Loucy (cell line): ENCODE results near the gene SPOCK1.

Source experiments
- H2AFZ ChIP-seq: fragments of 200-600 bp; sonication (generic); 2 replicates; pipeline ENCODE4 v1.6.0; 2016; ENCODE audit warnings: antibody characterized with exemption, mild to moderate bottlenecking, low read length, moderate library complexity
- H3F3A ChIP-seq: fragments of 200-600 bp; 2 replicates; pipeline ENCODE4 v1.6.0; 2016; ENCODE audit warnings: antibody characterized with exemption, low read depth, mild to moderate bottlenecking
- H3K27me3 ChIP-seq: fragments of 200-600 bp; sonication (generic); 2 replicates; pipeline ENCODE4 v1.6.1; 2014; ENCODE audit warnings: low read length, mild to moderate bottlenecking; ENCODE audit not compliant: insufficient read depth, poor library complexity, severe bottlenecking
- H3K36me3 ChIP-seq: fragments of 200-600 bp; sonication (generic); 2 replicates; pipeline ENCODE4 v1.6.1; 2016; ENCODE audit warnings: low read length; ENCODE audit not compliant: insufficient read depth
- H3K4me1 ChIP-seq: fragments of 200-600 bp; sonication (generic); 2 replicates; pipeline ENCODE4 v1.5.1; 2014; ENCODE audit warnings: low read length, mild to moderate bottlenecking; ENCODE audit not compliant: insufficient read depth, poor library complexity, severe bottlenecking
- H3K4me2 ChIP-seq: fragments of 200-600 bp; sonication (generic); 2 replicates; pipeline ENCODE4 v1.6.0; 2014; ENCODE audit warnings: antibody characterized with exemption, low read length, low read depth, mild to moderate bottlenecking; ENCODE audit not compliant: poor library complexity, severe bottlenecking
- H3K4me3 ChIP-seq: fragments of 200-600 bp; sonication (generic); 2 replicates; pipeline ENCODE4 v1.5.1; 2014; ENCODE audit warnings: low read length, mild to moderate bottlenecking, mixed read lengths; ENCODE audit not compliant: poor library complexity, severe bottlenecking
- H3K79me2 ChIP-seq: fragments of 200-600 bp; sonication (generic); 2 replicates; pipeline ENCODE4 v1.6.1; 2014; ENCODE audit warnings: low read length; ENCODE audit not compliant: insufficient read depth
- H3K9ac ChIP-seq: fragments of 200-600 bp; sonication (generic); 2 replicates; pipeline ENCODE4 v1.6.0; 2014; ENCODE audit warnings: mild to moderate bottlenecking, low read depth, low read length, moderate library complexity; ENCODE audit not compliant: poor library complexity, severe bottlenecking
- H3K9me2 ChIP-seq: fragments of 200-600 bp; sonication (generic); replicated peaks from 2 replicates; pipeline ENCODE4 v1.6.1; 2016; ENCODE audit warnings: low read depth, low read length, mixed read lengths
- H3K9me3 ChIP-seq: fragments of 200-600 bp; sonication (generic); 2 replicates; pipeline ENCODE4 v1.6.1; 2014; ENCODE audit warnings: mild to moderate bottlenecking, antibody characterized with exemption, low read length, low read depth; ENCODE audit not compliant: insufficient read depth
- H4K20me1 ChIP-seq: fragments of 200-600 bp; sonication (generic); 2 replicates; pipeline ENCODE4 v1.6.0; 2014; ENCODE audit warnings: antibody characterized with exemption, low read length, mild to moderate bottlenecking; ENCODE audit not compliant: insufficient read depth, poor library complexity, severe bottlenecking
- EZH2phosphoT487 ChIP-seq: fragments of 200-600 bp; IDR thresholded peaks from 2 replicates; pipeline ENCODE4 v1.6.1; 2018; ENCODE audit warnings: antibody characterized with exemption, mild to moderate bottlenecking, moderate library complexity, borderline replicate concordance
- TF ChIP-seq, protein P1 (sequence below): fragments of 200-600 bp; sonication (generic); conservative IDR thresholded peaks from 2 replicates; pipeline ENCODE4 v1.5.1; 2014; ENCODE audit warnings: mild to moderate bottlenecking, antibody characterized with exemption, low read length

SPOCK1 gene

DNA sequence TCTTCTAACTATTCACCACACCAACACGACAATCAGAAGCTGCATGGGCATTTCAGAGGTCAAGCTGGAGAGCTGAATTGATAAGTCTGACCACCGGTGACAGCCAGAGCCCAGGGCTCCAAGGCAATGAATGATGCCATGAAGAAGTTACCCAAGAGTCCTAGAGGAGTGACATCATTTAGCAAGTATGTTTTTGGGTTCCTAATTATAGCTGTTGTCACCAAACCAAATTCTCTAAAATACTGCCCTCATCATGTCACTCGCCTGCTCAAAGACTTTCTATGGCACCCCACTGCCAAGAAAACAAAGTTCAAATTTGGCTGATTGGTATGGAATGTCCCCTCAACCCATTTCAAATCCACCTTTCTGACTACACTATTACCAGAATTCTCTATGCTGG, 235.1 kb downstream of the SPOCK1 start:
- H3K36me3 ChIP-seq, result no peaks in the 10 kb centered on the region
- H4K20me1 ChIP-seq, result no peaks in the 10 kb centered on the region
- no peaks in the 10 kb centered on the region for H3F3A ChIP-seq
- H3K9me2 ChIP-seq, result no peaks in the 10 kb centered on the region
- no peak overlapping the region for H3K4me3 ChIP-seq
- H3K9ac ChIP-seq, result no peak overlapping the region
- TF ChIP-seq EZH2phosphoT487, result no peak
- TF ChIP-seq, protein P1, sequence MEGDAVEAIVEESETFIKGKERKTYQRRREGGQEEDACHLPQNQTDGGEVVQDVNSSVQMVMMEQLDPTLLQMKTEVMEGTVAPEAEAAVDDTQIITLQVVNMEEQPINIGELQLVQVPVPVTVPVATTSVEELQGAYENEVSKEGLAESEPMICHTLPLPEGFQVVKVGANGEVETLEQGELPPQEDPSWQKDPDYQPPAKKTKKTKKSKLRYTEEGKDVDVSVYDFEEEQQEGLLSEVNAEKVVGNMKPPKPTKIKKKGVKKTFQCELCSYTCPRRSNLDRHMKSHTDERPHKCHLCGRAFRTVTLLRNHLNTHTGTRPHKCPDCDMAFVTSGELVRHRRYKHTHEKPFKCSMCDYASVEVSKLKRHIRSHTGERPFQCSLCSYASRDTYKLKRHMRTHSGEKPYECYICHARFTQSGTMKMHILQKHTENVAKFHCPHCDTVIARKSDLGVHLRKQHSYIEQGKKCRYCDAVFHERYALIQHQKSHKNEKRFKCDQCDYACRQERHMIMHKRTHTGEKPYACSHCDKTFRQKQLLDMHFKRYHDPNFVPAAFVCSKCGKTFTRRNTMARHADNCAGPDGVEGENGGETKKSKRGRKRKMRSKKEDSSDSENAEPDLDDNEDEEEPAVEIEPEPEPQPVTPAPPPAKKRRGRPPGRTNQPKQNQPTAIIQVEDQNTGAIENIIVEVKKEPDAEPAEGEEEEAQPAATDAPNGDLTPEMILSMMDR, result no peak
- no peaks in the 10 kb centered on the region for H3K9me3 ChIP-seq
- no peak overlapping the region for H3K4me2 ChIP-seq
- no peaks in the 10 kb centered on the region for H3K79me2 ChIP-seq
- no peaks in the 10 kb centered on the region for H3K27me3 ChIP-seq
- no peak overlapping the region for H2AFZ ChIP-seq
- no peaks in the 10 kb centered on the region for H3K4me1 ChIP-seq

GRCh38 chr5:137263371-137264005, 235.6 kb downstream of the SPOCK1 start:
- no peaks in the 10 kb centered on the region for H3F3A ChIP-seq
- no peak overlapping the region for H3K9ac ChIP-seq
- no peaks in the 10 kb centered on the region for H3K9me2 ChIP-seq
- no peak overlapping the region for H3K4me2 ChIP-seq
- H4K20me1 ChIP-seq, result no peaks in the 10 kb centered on the region
- H2AFZ ChIP-seq, result no peak overlapping the region
- H3K36me3 ChIP-seq, result no peaks in the 10 kb centered on the region
- H3K9me3 ChIP-seq, result no peaks in the 10 kb centered on the region
- no peak overlapping the region for H3K4me3 ChIP-seq
- H3K4me1 ChIP-seq, result no peaks in the 10 kb centered on the region
- no peaks in the 10 kb centered on the region for H3K27me3 ChIP-seq
- TF ChIP-seq, protein P1, result no peak
- no peak for TF ChIP-seq EZH2phosphoT487
- H3K79me2 ChIP-seq, result no peaks in the 10 kb centered on the region

GRCh38 chr5:137262818-137263217, 236.3 kb downstream of the SPOCK1 start:
- H3K9ac ChIP-seq, result no peak overlapping the region
- H4K20me1 ChIP-seq, result no peaks in the 10 kb centered on the region
- no peaks in the 10 kb centered on the region for H3F3A ChIP-seq
- H3K27me3 ChIP-seq, result no peaks in the 10 kb centered on the region
- no peaks in the 10 kb centered on the region for H3K9me3 ChIP-seq
- no peak overlapping the region for H3K4me3 ChIP-seq
- no peak for TF ChIP-seq EZH2phosphoT487
- TF ChIP-seq, protein P1, result no peak
- no peak overlapping the region for H3K4me2 ChIP-seq
- no peak overlapping the region for H2AFZ ChIP-seq
- no peaks in the 10 kb centered on the region for H3K4me1 ChIP-seq
- H3K36me3 ChIP-seq, result no peaks in the 10 kb centered on the region
- no peaks in the 10 kb centered on the region for H3K79me2 ChIP-seq
- H3K9me2 ChIP-seq, result no peaks in the 10 kb centered on the region
